Measurements from ENCODE around the gene MUC5B.

The MUC5B gene

DNA sequence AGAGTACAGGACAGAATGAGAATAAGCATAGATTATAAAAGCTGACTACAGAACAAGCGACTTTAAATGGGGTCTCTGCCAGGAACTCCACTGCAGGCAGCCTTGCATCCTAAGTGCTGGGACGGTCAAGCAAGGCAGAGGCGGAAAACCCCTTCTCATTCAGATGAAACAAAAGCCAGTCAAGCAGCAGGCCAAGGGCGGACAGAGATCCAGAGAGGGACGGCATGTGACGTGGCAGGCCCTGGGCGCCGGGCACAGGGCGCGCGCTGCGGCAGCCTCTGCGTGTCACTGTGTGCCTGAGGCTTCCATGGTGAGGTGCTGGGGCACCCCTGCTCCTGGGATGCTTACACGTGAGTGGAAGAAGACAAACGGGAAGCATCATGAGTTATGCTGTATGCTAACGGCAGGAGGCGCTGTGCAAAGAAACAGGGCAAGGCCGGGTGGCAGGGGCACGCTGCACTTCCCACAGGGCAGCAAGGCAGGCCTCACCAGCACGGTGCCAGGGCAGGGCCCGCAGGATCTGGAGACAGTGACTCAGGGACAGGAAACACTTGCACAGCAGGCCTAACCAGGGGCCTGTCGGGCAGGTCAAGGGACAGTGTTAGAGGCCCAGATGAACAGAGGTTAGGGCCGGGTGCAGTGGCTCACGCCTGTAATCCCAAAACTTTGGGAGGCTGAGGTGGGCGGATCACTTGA lies 80.4 kb downstream of the MUC5B start:
- no peak for DNase-seq

DNA sequence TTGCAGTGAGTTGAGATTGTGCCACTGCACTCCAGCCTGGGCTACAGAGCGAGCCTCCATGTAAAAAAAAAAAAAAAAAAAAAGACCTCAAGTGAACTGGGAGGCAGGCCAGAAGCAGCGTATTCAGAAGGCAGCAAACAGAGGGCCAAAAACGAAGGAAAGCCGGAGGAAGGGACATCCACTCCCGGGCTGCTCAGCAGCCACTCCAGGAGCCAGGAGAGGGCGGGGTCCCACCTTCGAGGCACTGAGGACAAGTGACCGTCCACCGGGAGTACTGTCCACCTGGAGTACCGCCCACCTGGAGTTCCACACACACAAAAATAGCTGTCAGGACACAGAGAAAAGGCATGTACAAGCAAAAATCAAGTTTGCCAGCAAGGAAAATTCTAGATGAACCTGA lies 81.1 kb downstream of the MUC5B start:
- DNase-seq, result no peak

DNA sequence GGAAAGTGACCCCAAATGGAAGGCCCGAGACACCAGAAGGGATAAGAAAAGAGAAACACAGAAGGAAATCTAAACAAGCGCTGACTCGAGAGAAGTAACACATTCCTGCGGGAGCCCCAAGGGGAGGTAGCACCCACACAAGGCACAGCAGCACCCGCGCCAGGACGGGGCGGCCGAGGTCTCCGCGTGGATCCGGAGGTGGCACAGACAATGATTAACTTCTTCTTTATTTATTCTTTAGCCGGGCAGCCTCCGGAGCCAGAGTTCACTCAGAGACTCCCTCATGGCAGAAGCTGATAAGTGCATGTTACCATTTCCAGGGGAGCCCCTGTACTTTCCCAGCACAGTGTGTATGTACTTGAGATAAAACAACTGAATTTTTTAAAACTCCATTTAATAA lies 81.5 kb downstream of the MUC5B start:
- no peak for DNase-seq

- DNase-seq, result no peak
Observed at GRCh38 chr11:1305063-1305495, 82.2 kb downstream of the MUC5B start.

GRCh38 chr11:1305501-1306056 lies 82.7 kb downstream of the MUC5B start:
- DNase-seq, result no peak

GRCh38 chr11:1306186-1307162 lies 83.6 kb downstream of the MUC5B start:
- no peak for DNase-seq

- DNase-seq, result no peak
Observed at GRCh38 chr11:1307163-1307870, 84.5 kb downstream of the MUC5B start.

GRCh38 chr11:1307998-1308742 lies 85.3 kb downstream of the MUC5B start:
- no peak for DNase-seq

GRCh38 chr11:1308743-1309497 lies 86.1 kb downstream of the MUC5B start:
- no peak for DNase-seq

GRCh38 chr11:1309498-1310317 lies 86.8 kb downstream of the MUC5B start, which contains the start of gene TOLLIP:
TSS of gene TOLLIP (minus strand) at chr11:1309632. CDS start at chr11:1309498, 134 bp downstream.
- DNase-seq, result peak; percentile 78

DNA sequence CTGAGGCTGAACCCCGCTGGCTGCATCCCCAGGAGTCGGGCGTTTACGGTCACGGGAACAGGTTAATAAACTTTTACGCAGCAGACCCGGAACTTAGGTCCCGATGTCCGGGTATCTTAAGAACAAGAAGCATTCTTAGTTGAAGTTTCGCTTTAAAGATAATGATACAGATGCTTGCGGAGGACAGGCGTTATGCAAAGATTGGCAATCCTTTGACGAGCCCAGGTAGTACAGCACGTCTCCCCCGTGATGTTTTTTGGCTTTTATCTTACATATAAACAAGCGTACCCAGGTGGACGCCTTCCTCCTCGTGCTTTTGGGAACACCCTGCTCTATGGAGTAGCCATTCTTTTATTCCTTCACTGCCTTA lies 87.4 kb downstream of the MUC5B start:
- no peak for DNase-seq

DNA sequence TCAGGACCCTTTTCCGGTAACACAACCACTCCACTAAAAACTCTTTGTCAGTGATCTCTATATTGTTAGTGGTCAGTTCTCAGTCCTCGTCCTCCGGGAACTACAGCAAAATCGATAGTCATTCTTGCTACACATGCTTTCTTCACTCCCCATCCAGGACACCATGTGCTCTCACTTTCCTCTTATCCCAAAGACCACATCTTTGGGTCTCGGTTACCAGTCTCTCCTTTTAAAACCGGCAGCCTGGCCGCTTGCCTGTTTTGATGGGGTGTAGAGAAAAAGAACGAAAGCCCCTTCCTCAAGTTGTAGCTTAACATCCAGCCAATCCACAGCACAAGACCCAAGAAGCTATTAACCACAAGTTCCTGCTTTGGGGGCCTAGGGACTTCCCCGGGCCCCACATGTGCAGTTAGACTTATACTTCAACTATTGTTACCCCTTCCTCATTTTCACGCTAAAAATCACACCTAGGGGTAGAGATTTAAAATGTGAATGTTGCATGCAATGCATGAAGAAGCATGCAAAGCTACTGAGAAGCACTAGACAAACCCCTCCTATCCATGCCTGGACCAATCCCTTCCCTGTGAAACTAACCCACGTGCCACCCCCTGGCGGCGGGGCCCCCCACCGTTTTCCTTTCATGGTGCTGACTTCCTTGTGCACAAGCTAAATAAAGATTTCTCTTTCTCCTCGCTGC lies 88.1 kb downstream of the MUC5B start:
- no peak for DNase-seq
